K562 (cell line): ENCODE measurements around the gene OPA3. TPM values are rescaled to one million over a fixed set of nuclear protein-coding genes. Genes with fewer than 3 reads are reported as not detected.

Source experiments
- GABPB1 ChIP-seq: sonication (generic); formaldehyde crosslinking; IDR thresholded peaks from 2 replicates; pipeline ENCODE4 v1.8.0; 2022; ENCODE audit warnings: mild to moderate bottlenecking, missing genetic modification reagents
- GTF2B ChIP-seq: IDR thresholded peaks from 2 replicates; pipeline ENCODE4 v1.6.1; 2011; ENCODE audit not compliant: insufficient read length; ENCODE audit errors: extremely low read depth
- HMG20B ChIP-seq: fragments of 250-450 bp; sonication (Bioruptor Pico); IDR thresholded peaks from 2 replicates; pipeline ENCODE4 v1.5.0; 2021; ENCODE audit warnings: mild to moderate bottlenecking
- KDM2B ChIP-seq: fragments of 250-450 bp; sonication (Bioruptor Pico); IDR thresholded peaks from 2 replicates; pipeline ENCODE4 v1.8.0; 2021; ENCODE audit warnings: mild to moderate bottlenecking, moderate library complexity
- LCOR ChIP-seq: sonication (generic); formaldehyde crosslinking; IDR thresholded peaks from 2 replicates; pipeline ENCODE4 v1.8.0; 2022; ENCODE audit warnings: mild to moderate bottlenecking, missing genetic modification reagents
- NFATC3 ChIP-seq: fragments of 450-650 bp; IDR thresholded peaks from 2 replicates; pipeline ENCODE4 v1.6.1; 2017; ENCODE audit warnings: mild to moderate bottlenecking
- PURB ChIP-seq: sonication (generic); formaldehyde crosslinking; IDR thresholded peaks from 2 replicates; pipeline ENCODE4 v1.9.0; 2021; ENCODE audit warnings: low read depth, mild to moderate bottlenecking, missing genetic modification reagents
- SAFB2 ChIP-seq: fragments of 200-400 bp; formaldehyde crosslinking; IDR thresholded peaks from 2 replicates; pipeline ENCODE4 v1.6.1; 2018; ENCODE audit warnings: borderline replicate concordance, low read length, low read depth, moderate library complexity; ENCODE audit not compliant: severe bottlenecking
- SRF ChIP-seq, 2 experiments: fragments of 250-450, 450-650 bp in 1 of 2; sonication (Bioruptor Pico) in 1 of 2; sonication (generic) in 1 of 2; formaldehyde crosslinking; IDR thresholded peaks; 2 replicates each; pipeline versions ENCODE4 v1.5.0 to v1.5.1; 2020 to 2022; ENCODE audit warnings: mild to moderate bottlenecking in 1 of 2, missing genetic modification reagents in 1 of 2
- ZNF79 ChIP-seq: fragments of 250-450 bp; sonication (Bioruptor Pico); IDR thresholded peaks from 2 replicates; pipeline ENCODE4 v1.4.0; 2020; ENCODE audit warnings: low read depth, mild to moderate bottlenecking, moderate library complexity
- polyA plus RNA-seq, 8 experiments: library from polyadenylated mRNA; depleted of rRNA in 4 of 8; stranded (reverse) in 5 of 8; unstranded in 3 of 8; fragments of >200 nt; fragmentation: Nextera tagmentation in 2 of 8; fragmentation: Illumina TruSeq in 1 of 8; extraction: Ambion mirVana in 2 of 8; extraction: Trizol in 1 of 8; gene quantifications; 2 replicates each; pipeline versions ENCODE4 v1.2.1 to v1.2.3, GENCODE V29; 2011 to 2014; ENCODE audit warnings: inconsistent platforms in 1 of 8, missing spikeins in 1 of 8
- total RNA-seq, 7 experiments: library from RNA; depleted of rRNA in 6 of 7; stranded (reverse); fragments of >200 nt in 6 of 7; fragmentation: Illumina TruSeq in 2 of 7; extraction: Trizol in 2 of 7; gene quantifications; 2 replicates each; pipeline versions ENCODE4 v1.2.1 to v1.2.3, GENCODE V29; 2011 to 2021; ENCODE audit warnings: low replicate concordance in 1 of 7
- TF ChIP-seq, protein P1 (sequence below): fragments of 450-650 bp; formaldehyde crosslinking; IDR thresholded peaks from 2 replicates; pipeline ENCODE4 v1.4.0; 2022; ENCODE audit warnings: mild to moderate bottlenecking, moderate library complexity
- TF ChIP-seq, protein P2 (sequence below): sonication (generic); formaldehyde crosslinking; IDR thresholded peaks from 2 replicates; pipeline ENCODE4 v1.5.0; 2020; ENCODE audit warnings: missing genetic modification reagents
- TF ChIP-seq, protein P3 (sequence below): fragments of 200-800 bp; sonication (Bioruptor generic); IDR thresholded peaks from 2 replicates; pipeline ENCODE4 v1.6.1; 2016; ENCODE audit warnings: missing genetic modification characterization, missing compliant biosample characterization
- TF ChIP-seq, protein P4 (sequence below): sonication (generic); formaldehyde crosslinking; IDR thresholded peaks from 2 replicates; pipeline ENCODE4 v1.8.0; 2023; ENCODE audit warnings: missing genetic modification reagents, mild to moderate bottlenecking, borderline replicate concordance

The OPA3 gene
- total and polyA plus RNA-seq, 9 of the 15 experiments (the other 6 are each of a cell fraction or from before 2014, with no cell fraction given), result 1.4 to 18.8 (median 9.0) TPM

- TF ChIP-seq ZNF79 (CRISPR knock-in tag), result no peak
- TF ChIP-seq GABPB1 (CRISPR knock-in tag), result peak; percentile 48; the same call in 1 of the 2 replicates
- TF ChIP-seq NFATC3, result no peak
- TF ChIP-seq SAFB2, result no peak
- TF ChIP-seq, protein P1, sequence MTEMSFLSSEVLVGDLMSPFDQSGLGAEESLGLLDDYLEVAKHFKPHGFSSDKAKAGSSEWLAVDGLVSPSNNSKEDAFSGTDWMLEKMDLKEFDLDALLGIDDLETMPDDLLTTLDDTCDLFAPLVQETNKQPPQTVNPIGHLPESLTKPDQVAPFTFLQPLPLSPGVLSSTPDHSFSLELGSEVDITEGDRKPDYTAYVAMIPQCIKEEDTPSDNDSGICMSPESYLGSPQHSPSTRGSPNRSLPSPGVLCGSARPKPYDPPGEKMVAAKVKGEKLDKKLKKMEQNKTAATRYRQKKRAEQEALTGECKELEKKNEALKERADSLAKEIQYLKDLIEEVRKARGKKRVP, result no peak
- TF ChIP-seq PURB (CRISPR knock-in tag), result no peak
- TF ChIP-seq LCOR (CRISPR knock-in tag), result peak; percentile 8; the same call in 1 of the 2 replicates
- TF ChIP-seq, protein P2, sequence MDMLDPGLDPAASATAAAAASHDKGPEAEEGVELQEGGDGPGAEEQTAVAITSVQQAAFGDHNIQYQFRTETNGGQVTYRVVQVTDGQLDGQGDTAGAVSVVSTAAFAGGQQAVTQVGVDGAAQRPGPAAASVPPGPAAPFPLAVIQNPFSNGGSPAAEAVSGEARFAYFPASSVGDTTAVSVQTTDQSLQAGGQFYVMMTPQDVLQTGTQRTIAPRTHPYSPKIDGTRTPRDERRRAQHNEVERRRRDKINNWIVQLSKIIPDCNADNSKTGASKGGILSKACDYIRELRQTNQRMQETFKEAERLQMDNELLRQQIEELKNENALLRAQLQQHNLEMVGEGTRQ (CRISPR knock-in tag), result no peak
- TF ChIP-seq SRF (CRISPR knock-in tag; IDR thresholded peaks at IDR 0.05), result no peak
- TF ChIP-seq, protein P3, sequence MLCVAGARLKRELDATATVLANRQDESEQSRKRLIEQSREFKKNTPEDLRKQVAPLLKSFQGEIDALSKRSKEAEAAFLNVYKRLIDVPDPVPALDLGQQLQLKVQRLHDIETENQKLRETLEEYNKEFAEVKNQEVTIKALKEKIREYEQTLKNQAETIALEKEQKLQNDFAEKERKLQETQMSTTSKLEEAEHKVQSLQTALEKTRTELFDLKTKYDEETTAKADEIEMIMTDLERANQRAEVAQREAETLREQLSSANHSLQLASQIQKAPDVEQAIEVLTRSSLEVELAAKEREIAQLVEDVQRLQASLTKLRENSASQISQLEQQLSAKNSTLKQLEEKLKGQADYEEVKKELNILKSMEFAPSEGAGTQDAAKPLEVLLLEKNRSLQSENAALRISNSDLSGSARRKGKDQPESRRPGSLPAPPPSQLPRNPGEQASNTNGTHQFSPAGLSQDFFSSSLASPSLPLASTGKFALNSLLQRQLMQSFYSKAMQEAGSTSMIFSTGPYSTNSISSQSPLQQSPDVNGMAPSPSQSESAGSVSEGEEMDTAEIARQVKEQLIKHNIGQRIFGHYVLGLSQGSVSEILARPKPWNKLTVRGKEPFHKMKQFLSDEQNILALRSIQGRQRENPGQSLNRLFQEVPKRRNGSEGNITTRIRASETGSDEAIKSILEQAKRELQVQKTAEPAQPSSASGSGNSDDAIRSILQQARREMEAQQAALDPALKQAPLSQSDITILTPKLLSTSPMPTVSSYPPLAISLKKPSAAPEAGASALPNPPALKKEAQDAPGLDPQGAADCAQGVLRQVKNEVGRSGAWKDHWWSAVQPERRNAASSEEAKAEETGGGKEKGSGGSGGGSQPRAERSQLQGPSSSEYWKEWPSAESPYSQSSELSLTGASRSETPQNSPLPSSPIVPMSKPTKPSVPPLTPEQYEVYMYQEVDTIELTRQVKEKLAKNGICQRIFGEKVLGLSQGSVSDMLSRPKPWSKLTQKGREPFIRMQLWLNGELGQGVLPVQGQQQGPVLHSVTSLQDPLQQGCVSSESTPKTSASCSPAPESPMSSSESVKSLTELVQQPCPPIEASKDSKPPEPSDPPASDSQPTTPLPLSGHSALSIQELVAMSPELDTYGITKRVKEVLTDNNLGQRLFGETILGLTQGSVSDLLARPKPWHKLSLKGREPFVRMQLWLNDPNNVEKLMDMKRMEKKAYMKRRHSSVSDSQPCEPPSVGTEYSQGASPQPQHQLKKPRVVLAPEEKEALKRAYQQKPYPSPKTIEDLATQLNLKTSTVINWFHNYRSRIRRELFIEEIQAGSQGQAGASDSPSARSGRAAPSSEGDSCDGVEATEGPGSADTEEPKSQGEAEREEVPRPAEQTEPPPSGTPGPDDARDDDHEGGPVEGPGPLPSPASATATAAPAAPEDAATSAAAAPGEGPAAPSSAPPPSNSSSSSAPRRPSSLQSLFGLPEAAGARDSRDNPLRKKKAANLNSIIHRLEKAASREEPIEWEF (CRISPR knock-in tag), result no peak
- TF ChIP-seq KDM2B, result no peak
- TF ChIP-seq, protein P4, sequence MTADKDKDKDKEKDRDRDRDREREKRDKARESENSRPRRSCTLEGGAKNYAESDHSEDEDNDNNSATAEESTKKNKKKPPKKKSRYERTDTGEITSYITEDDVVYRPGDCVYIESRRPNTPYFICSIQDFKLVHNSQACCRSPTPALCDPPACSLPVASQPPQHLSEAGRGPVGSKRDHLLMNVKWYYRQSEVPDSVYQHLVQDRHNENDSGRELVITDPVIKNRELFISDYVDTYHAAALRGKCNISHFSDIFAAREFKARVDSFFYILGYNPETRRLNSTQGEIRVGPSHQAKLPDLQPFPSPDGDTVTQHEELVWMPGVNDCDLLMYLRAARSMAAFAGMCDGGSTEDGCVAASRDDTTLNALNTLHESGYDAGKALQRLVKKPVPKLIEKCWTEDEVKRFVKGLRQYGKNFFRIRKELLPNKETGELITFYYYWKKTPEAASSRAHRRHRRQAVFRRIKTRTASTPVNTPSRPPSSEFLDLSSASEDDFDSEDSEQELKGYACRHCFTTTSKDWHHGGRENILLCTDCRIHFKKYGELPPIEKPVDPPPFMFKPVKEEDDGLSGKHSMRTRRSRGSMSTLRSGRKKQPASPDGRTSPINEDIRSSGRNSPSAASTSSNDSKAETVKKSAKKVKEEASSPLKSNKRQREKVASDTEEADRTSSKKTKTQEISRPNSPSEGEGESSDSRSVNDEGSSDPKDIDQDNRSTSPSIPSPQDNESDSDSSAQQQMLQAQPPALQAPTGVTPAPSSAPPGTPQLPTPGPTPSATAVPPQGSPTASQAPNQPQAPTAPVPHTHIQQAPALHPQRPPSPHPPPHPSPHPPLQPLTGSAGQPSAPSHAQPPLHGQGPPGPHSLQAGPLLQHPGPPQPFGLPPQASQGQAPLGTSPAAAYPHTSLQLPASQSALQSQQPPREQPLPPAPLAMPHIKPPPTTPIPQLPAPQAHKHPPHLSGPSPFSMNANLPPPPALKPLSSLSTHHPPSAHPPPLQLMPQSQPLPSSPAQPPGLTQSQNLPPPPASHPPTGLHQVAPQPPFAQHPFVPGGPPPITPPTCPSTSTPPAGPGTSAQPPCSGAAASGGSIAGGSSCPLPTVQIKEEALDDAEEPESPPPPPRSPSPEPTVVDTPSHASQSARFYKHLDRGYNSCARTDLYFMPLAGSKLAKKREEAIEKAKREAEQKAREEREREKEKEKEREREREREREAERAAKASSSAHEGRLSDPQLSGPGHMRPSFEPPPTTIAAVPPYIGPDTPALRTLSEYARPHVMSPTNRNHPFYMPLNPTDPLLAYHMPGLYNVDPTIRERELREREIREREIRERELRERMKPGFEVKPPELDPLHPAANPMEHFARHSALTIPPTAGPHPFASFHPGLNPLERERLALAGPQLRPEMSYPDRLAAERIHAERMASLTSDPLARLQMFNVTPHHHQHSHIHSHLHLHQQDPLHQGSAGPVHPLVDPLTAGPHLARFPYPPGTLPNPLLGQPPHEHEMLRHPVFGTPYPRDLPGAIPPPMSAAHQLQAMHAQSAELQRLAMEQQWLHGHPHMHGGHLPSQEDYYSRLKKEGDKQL, result no peak
- no peak for TF ChIP-seq HMG20B
- no peak for TF ChIP-seq GTF2B
Observed at GRCh38 chr19:45523642-45524256, 60.9 kb downstream of the OPA3 start (continued).
